ENCODE data around the gene PAXIP1. TPM values are rescaled to one million over a fixed set of nuclear protein-coding genes. Genes with fewer than 3 reads are reported as not detected.

The PAXIP1 gene
- total RNA-seq, 4 donors from 2014 or later = 13.2 to 14.9 (median 13.6) TPM

GRCh38 chr7:155011086-155011485, 8.2 kb upstream of the PAXIP1 start:
- Histone ChIP-seq H3K27ac (no peak overlapping the region), H3K9me3 (no peaks in the 10 kb centered on the region), H3K4me3 (replicated peaks in 1 of 3) (no peak overlapping the region), H3K4me1 (no peaks in the 10 kb centered on the region), H3K27me3 (no peaks in the 10 kb centered on the region), H3K36me3 (no peaks in the 10 kb centered on the region)
- no peak for DNase-seq
- 79 to 92% methylated on average over 4 of the region's 4 CpGs for WGBS, 2 donors
- no peak for TF ChIP-seq POLR2A (IDR thresholded peaks at IDR 0.05)
- no peak for TF ChIP-seq CTCF (IDR thresholded peaks at IDR 0.05)
- intact Hi-C loops (cut with DNase I) = no loop called here

GRCh38 chr7:155009570-155010157, 6.7 kb upstream of the PAXIP1 start:
- no peaks in the 10 kb centered on the region for H3K27me3 ChIP-seq
- intact Hi-C loops (cut with DNase I) = loop anchor here (10.0 kb wide), 1 partner anchor 75 kb away; no protein-coding TSS in a partner anchor
- 68 to 71% methylated on average over 3 of the region's 3 CpGs for WGBS, 2 donors
- no peaks in the 10 kb centered on the region for H3K36me3 ChIP-seq
- H3K4me1 ChIP-seq = no peaks in the 10 kb centered on the region
- H3K4me3 ChIP-seq (replicated peaks in 1 of 3) = no peak overlapping the region
- TF ChIP-seq POLR2A (IDR thresholded peaks at IDR 0.05) = no peak
- TF ChIP-seq CTCF (IDR thresholded peaks at IDR 0.05) = peak in 3 of 6 experiments; percentile 11 to 41 (median 14)
- peak in 1 of 2 donors; percentile 5 for DNase-seq
- no peaks in the 10 kb centered on the region for H3K9me3 ChIP-seq
- H3K27ac ChIP-seq = no peak overlapping the region

GRCh38 chr7:155007947-155008346, 5.0 kb upstream of the PAXIP1 start:
- DNase-seq = no peak
- no peak overlapping the region for H3K4me3 ChIP-seq (replicated peaks in 1 of 3)
- intact Hi-C loops (cut with DNase I) = loop anchor here (10.0 kb wide), 1 partner anchor 73 kb away; no protein-coding TSS in a partner anchor
- TF ChIP-seq CTCF (IDR thresholded peaks at IDR 0.05) (peak in 1 of 6 experiments; percentile 20), POLR2A (IDR thresholded peaks at IDR 0.05) (no peak)
- H3K36me3 ChIP-seq = no peaks in the 10 kb centered on the region
- H3K27ac ChIP-seq = no peak overlapping the region
- H3K9me3 ChIP-seq = no peaks in the 10 kb centered on the region
- H3K27me3 ChIP-seq = no peaks in the 10 kb centered on the region
- 68 to 74% methylated on average over 13 of the region's 13 CpGs for WGBS, 2 donors
- H3K4me1 ChIP-seq = peaks cover 0 to 7% of the 10 kb centered on the region in 2 donors

GRCh38 chr7:155003376-155004214, 671 bp upstream of the PAXIP1 start:
- 1 to 3% methylated on average over 7 to 23 of the region's 78 CpGs for WGBS, 2 donors
- Histone ChIP-seq H3K36me3 (no peaks in the 10 kb centered on the region), H3K27me3 (no peaks in the 10 kb centered on the region), H3K4me3 (replicated peaks in 1 of 3) (peak overlapping the region; percentile 87 to 98 (median 89)), H3K4me1 (peaks cover 3 to 10% of the 10 kb centered on the region in 2 donors), H3K27ac (peak overlapping the region; percentile 90 to 96 (median 92)), H3K9me3 (no peaks in the 10 kb centered on the region)
- peak; percentile 78 to 81 for DNase-seq
- no peak for TF ChIP-seq CTCF (IDR thresholded peaks at IDR 0.05)
- peak in 1 of 2 donors; percentile 66 for TF ChIP-seq POLR2A (IDR thresholded peaks at IDR 0.05)
- intact Hi-C loops (cut with DNase I) = loop anchor here (10.0 kb wide), 1 partner anchor 69 kb away; no protein-coding TSS in a partner anchor

Measured in thyroid gland (tissue), 4 donors.